Fibroblast of lung (primary cell): ENCODE measurements around the gene FAM118A. TPM values are rescaled to one million over a fixed set of nuclear protein-coding genes. Genes with fewer than 3 reads are reported as not detected.

Source experiments
- DNase-seq, 2 donors: peaks; one replicate each; pipeline versions ENCODE4 v3.0.0 to v3.0.0-alpha.2; 2010; ENCODE audit warnings: low read depth in 2 of 2
- H2AFZ ChIP-seq: 2 replicates; pipeline ENCODE4 v1.5.1; 2012; ENCODE audit warnings: low read length, control low read depth, inconsistent platforms
- H3K27ac ChIP-seq: 2 replicates; pipeline ENCODE4 v1.5.1; 2011; ENCODE audit warnings: low read length, control low read depth; ENCODE audit not compliant: insufficient read depth
- H3K27me3 ChIP-seq: 2 replicates; pipeline ENCODE4 v1.5.1; 2011; ENCODE audit warnings: mild to moderate bottlenecking, low read length; ENCODE audit not compliant: control insufficient read depth, insufficient read depth
- H3K36me3 ChIP-seq: 2 replicates; pipeline ENCODE4 v1.5.1; 2011; ENCODE audit warnings: low read length; ENCODE audit not compliant: control insufficient read depth, insufficient read depth
- H3K4me1 ChIP-seq: 2 replicates; pipeline ENCODE4 v1.5.1; 2011; ENCODE audit warnings: low read length; ENCODE audit not compliant: control insufficient read depth, insufficient read depth; ENCODE audit errors: extremely low read depth
- H3K4me2 ChIP-seq: 2 replicates; pipeline ENCODE4 v1.5.1; 2011; ENCODE audit warnings: low read length, control low read depth; ENCODE audit not compliant: insufficient read depth; ENCODE audit errors: extremely low read depth
- H3K4me3 ChIP-seq, 4 experiments: fragments of 200-600 bp in 1 of 4; sonication (generic) in 1 of 4; replicated peaks in 1 of 4; 2 replicates each; pipeline ENCODE4 v1.5.1; 2011 to 2016; ENCODE audit warnings: low read length in 4 of 4, low read depth in 3 of 4, mild to moderate bottlenecking in 3 of 4, control low read depth in 2 of 4, inconsistent platforms in 1 of 4, mixed read lengths in 1 of 4; ENCODE audit not compliant: insufficient read depth in 1 of 4; ENCODE audit errors: control extremely low read depth in 1 of 4
- H3K79me2 ChIP-seq: 2 replicates; pipeline ENCODE4 v1.5.1; 2012; ENCODE audit warnings: mild to moderate bottlenecking, low read length, inconsistent platforms; ENCODE audit not compliant: control insufficient read depth, insufficient read depth
- H3K9ac ChIP-seq: 2 replicates; pipeline ENCODE4 v1.5.1; 2011; ENCODE audit warnings: mild to moderate bottlenecking, low read length, control low read depth; ENCODE audit not compliant: insufficient read depth
- H3K9me3 ChIP-seq: 2 replicates; pipeline ENCODE4 v1.5.1; 2012; ENCODE audit warnings: low read depth, low read length; ENCODE audit not compliant: control insufficient read depth, insufficient read depth
- H4K20me1 ChIP-seq: 2 replicates; pipeline ENCODE4 v1.5.1; 2011; ENCODE audit warnings: low read length; ENCODE audit not compliant: control insufficient read depth, insufficient read depth; ENCODE audit errors: extremely low read depth
- EZH2 ChIP-seq: IDR thresholded peaks from 2 replicates; pipeline ENCODE4 v1.5.1; 2012; ENCODE audit warnings: low read length, control low read depth, mild to moderate bottlenecking; ENCODE audit errors: missing control alignments
- polyA plus RNA-seq, 2 donors: library from polyadenylated mRNA; depleted of rRNA in 1 of 2; stranded (reverse) in 1 of 2; unstranded in 1 of 2; fragments of >200 nt; gene quantifications; 2 replicates each; pipeline ENCODE4 v1.2.1, GENCODE V29; 2011 to 2012; ENCODE audit warnings: missing spikeins in 1 of 2
- total RNA-seq: library from RNA; depleted of rRNA; stranded (reverse); fragments of >200 nt; gene quantifications from 2 replicates; pipeline ENCODE4 v1.2.1, GENCODE V29; 2014
- TF ChIP-seq, protein P1 (sequence below), 2 donors: IDR thresholded peaks in 1 of 2; conservative IDR thresholded peaks in 1 of 2; 1 replicate in 1 of 2; 2 replicates in 1 of 2; pipeline ENCODE4 v1.5.1; 2011 to 2012; ENCODE audit warnings: low read length in 2 of 2, control low read depth in 1 of 2, inconsistent platforms in 1 of 2, low read depth in 1 of 2, mild to moderate bottlenecking in 1 of 2

FAM118A gene
- total and polyA plus RNA-seq, 2 donors (not counting 1 experiment from before 2014, with no cell fraction given), result 16.5 to 18.0 TPM

DNA sequence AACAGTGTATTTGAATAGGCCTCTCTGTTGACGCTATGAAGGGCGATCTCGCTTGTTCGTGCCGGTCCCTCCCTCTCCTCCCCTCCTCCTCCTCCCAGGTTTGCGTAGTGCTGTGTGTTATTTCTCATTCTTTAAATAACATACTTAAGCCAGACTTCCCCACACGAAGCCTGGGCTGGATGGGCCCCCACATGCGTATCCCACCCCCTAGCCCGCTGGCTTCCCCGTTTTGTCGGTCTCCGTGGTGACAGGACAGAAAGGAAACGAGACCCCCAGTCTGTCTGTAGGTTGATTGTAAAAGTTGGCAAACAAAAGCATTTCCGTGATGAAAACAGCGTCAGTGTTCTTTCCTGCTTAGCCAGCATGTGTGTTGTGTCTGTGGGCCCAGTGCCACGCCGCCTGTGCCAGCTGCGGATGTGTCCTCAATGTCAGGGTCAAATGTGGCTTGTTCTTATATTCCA is 27.3 kb downstream of the FAM118A start:
- H3K27me3 ChIP-seq, result no peaks in the 10 kb centered on the region
- H3K4me3 ChIP-seq, result no peak overlapping the region
- no peak overlapping the region for H3K9ac ChIP-seq
- no peaks in the 10 kb centered on the region for H4K20me1 ChIP-seq
- H3K4me2 ChIP-seq, result peak overlapping the region; percentile 25
- H3K79me2 ChIP-seq, result no peaks in the 10 kb centered on the region
- H3K9me3 ChIP-seq, result no peaks in the 10 kb centered on the region
- DNase-seq, result peak in 1 of 2 donors; percentile 63
- peak overlapping the region; percentile 32 for H3K27ac ChIP-seq
- no peak overlapping the region for H2AFZ ChIP-seq
- H3K36me3 ChIP-seq, result peaks cover 10% of the 10 kb centered on the region
- no peaks in the 10 kb centered on the region for H3K4me1 ChIP-seq
- no peak for TF ChIP-seq EZH2
- TF ChIP-seq, protein P1, sequence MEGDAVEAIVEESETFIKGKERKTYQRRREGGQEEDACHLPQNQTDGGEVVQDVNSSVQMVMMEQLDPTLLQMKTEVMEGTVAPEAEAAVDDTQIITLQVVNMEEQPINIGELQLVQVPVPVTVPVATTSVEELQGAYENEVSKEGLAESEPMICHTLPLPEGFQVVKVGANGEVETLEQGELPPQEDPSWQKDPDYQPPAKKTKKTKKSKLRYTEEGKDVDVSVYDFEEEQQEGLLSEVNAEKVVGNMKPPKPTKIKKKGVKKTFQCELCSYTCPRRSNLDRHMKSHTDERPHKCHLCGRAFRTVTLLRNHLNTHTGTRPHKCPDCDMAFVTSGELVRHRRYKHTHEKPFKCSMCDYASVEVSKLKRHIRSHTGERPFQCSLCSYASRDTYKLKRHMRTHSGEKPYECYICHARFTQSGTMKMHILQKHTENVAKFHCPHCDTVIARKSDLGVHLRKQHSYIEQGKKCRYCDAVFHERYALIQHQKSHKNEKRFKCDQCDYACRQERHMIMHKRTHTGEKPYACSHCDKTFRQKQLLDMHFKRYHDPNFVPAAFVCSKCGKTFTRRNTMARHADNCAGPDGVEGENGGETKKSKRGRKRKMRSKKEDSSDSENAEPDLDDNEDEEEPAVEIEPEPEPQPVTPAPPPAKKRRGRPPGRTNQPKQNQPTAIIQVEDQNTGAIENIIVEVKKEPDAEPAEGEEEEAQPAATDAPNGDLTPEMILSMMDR (conservative IDR thresholded peaks at IDR 0.05 in 1 of 2, IDR thresholded peaks at IDR 0.05 in 1 of 2; ENCODE audit: low read depth in 1 of 2, low read length in 2 of 2), result no peak

DNA sequence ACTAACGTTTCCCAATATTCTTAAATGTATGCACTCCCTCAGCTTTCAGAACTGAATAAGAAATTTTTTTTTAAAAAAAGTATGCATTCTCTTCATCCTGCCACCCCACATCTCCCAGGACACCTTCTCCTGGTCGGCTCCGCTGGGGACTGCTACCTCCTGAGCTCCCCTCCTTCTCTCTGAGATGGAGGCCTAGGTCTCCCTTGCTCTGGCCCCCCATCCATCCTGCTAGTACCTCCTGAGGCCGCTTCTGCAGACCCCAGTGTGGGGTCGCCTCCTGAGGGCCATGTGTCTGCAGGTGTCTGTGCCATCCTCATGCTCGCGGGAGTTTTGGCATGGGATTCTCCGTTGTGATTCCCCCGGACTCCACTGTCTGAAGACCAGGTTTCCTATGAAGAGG is 27.8 kb downstream of the FAM118A start:
- Histone ChIP-seq H3K9me3 (no peaks in the 10 kb centered on the region), H3K4me2 (no peak overlapping the region), H2AFZ (no peak overlapping the region), H4K20me1 (no peaks in the 10 kb centered on the region), H3K36me3 (peaks cover 10% of the 10 kb centered on the region), H3K27me3 (no peaks in the 10 kb centered on the region), H3K4me1 (no peaks in the 10 kb centered on the region), H3K27ac (no peak overlapping the region), H3K9ac (no peak overlapping the region), H3K4me3 (no peak overlapping the region), H3K79me2 (no peaks in the 10 kb centered on the region)
- no peak for DNase-seq
- TF ChIP-seq, protein P1 (conservative IDR thresholded peaks at IDR 0.05 in 1 of 2, IDR thresholded peaks at IDR 0.05 in 1 of 2; ENCODE audit: low read depth in 1 of 2, low read length in 2 of 2), result no peak
- no peak for TF ChIP-seq EZH2

DNA sequence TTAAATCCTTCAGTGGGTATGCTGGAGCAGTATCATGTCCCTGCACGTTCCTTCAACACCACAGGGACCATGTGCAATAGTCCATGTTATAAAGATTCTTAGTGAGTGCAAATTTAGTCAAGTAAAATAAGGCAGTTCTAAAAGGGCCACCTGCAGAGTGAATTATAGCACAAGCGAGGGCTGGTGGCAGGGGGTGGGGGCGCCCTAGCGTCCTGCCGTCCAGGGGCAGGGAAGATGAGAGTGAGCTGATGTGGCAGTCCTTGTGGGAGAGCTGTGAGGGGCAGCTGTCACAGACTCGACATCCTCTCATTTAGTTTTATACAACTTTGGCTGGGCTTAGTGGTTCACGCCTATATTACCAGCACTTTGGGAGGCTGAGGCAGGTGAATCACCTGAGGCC is 29.1 kb downstream of the FAM118A start:
- TF ChIP-seq, protein P1 (conservative IDR thresholded peaks at IDR 0.05 in 1 of 2, IDR thresholded peaks at IDR 0.05 in 1 of 2; ENCODE audit: low read depth in 1 of 2, low read length in 2 of 2), result no peak
- no peak for TF ChIP-seq EZH2
- H4K20me1 ChIP-seq, result no peaks in the 10 kb centered on the region

More for the DNA sequence above, 29.1 kb downstream of the FAM118A start:
- H3K36me3 ChIP-seq, result peaks cover 10% of the 10 kb centered on the region
- no peaks in the 10 kb centered on the region for H3K9me3 ChIP-seq
- DNase-seq, result no peak
- H3K27me3 ChIP-seq, result no peaks in the 10 kb centered on the region
- H3K9ac ChIP-seq, result no peak overlapping the region
- H3K4me2 ChIP-seq, result no peak overlapping the region
- no peak overlapping the region for H3K4me3 ChIP-seq
- no peaks in the 10 kb centered on the region for H3K79me2 ChIP-seq
- no peak overlapping the region for H2AFZ ChIP-seq
- H3K4me1 ChIP-seq, result no peaks in the 10 kb centered on the region
- no peak overlapping the region for H3K27ac ChIP-seq
